ENCODE results near the gene RAD18.

RAD18 gene

GRCh38 chr3:8964436-8965370, 1.4 kb upstream of the RAD18 start:
- no peak for DNase-seq (ENCODE audit: low read depth)

- DNase-seq (ENCODE audit: low read depth), result no peak
These were observed 928 bp downstream of the RAD18 start for GRCh38 chr3:8962226-8962861.

GRCh38 chr3:8959668-8960067, 3.6 kb downstream of the RAD18 start:
- DNase-seq (ENCODE audit: low read depth), result no peak

- DNase-seq (ENCODE audit: low read depth), result no peak
These were observed 8.1 kb downstream of the RAD18 start for GRCh38 chr3:8954938-8955763.

GRCh38 chr3:8953313-8953712, 10.0 kb downstream of the RAD18 start:
- DNase-seq (ENCODE audit: low read depth), result no peak

- no peak for DNase-seq (ENCODE audit: low read depth)
These were observed 11.1 kb downstream of the RAD18 start for GRCh38 chr3:8952130-8952529.

GRCh38 chr3:8945890-8946600, 17.2 kb downstream of the RAD18 start:
- no peak for DNase-seq (ENCODE audit: low read depth)

GRCh38 chr3:8942746-8943488, 20.4 kb downstream of the RAD18 start:
- DNase-seq (ENCODE audit: low read depth), result no peak

- DNase-seq (ENCODE audit: low read depth), result no peak
These were observed 21.2 kb downstream of the RAD18 start for GRCh38 chr3:8942115-8942514.

GRCh38 chr3:8938021-8938420, 25.3 kb downstream of the RAD18 start:
- DNase-seq (ENCODE audit: low read depth), result no peak

- no peak for DNase-seq (ENCODE audit: low read depth)
These were observed 25.9 kb downstream of the RAD18 start for GRCh38 chr3:8937064-8938020.

GRCh38 chr3:8932507-8932906, 30.8 kb downstream of the RAD18 start:
- DNase-seq (ENCODE audit: low read depth), result no peak

GRCh38 chr3:8931342-8931741, 31.9 kb downstream of the RAD18 start:
- DNase-seq (ENCODE audit: low read depth), result no peak

- DNase-seq (ENCODE audit: low read depth), result no peak
These were observed 33.4 kb downstream of the RAD18 start for GRCh38 chr3:8929860-8930259.

GRCh38 chr3:8914491-8914890, 48.8 kb downstream of the RAD18 start:
- DNase-seq (ENCODE audit: low read depth), result no peak

GRCh38 chr3:8911781-8912180, 51.5 kb downstream of the RAD18 start:
- no peak for DNase-seq (ENCODE audit: low read depth)

GRCh38 chr3:8909160-8909559, 54.1 kb downstream of the RAD18 start:
- no peak for DNase-seq (ENCODE audit: low read depth)

- no peak for DNase-seq (ENCODE audit: low read depth)
These were observed 60.1 kb downstream of the RAD18 start for GRCh38 chr3:8903191-8903590.

- DNase-seq (ENCODE audit: low read depth), result no peak
These were observed 62.4 kb downstream of the RAD18 start for GRCh38 chr3:8900869-8901268.

Measured in T follicular helper cell (primary cell).